Testis (tissue), 3 donors: ENCODE measurements around the gene PTAFR. TPM values are rescaled to one million over a fixed set of nuclear protein-coding genes. Genes with fewer than 3 reads are reported as not detected.

Experiments used
- DNase-seq: peaks from one replicate; pipeline ENCODE4 v3.0.0-alpha.2; 2019
- H3K27ac ChIP-seq, 2 donors: fragments of 200-600 bp; sonication (generic); one replicate each; pipeline ENCODE4 v1.5.1; 2019
- H3K27me3 ChIP-seq: fragments of 200-600 bp; sonication (generic); one replicate; pipeline ENCODE4 v1.5.1; 2019
- H3K36me3 ChIP-seq: fragments of 200-600 bp; sonication (generic); one replicate; pipeline ENCODE4 v1.5.1; 2017; ENCODE audit warnings: low read depth; ENCODE audit errors: missing control alignments
- H3K4me1 ChIP-seq: fragments of 200-600 bp; sonication (generic); one replicate; pipeline ENCODE4 v1.5.1; 2019
- H3K4me3 ChIP-seq, 2 donors: fragments of 200-600 bp; sonication (generic); one replicate each; pipeline ENCODE4 v1.5.1; 2017 to 2019
- H3K9me3 ChIP-seq: fragments of 200-600 bp; sonication (generic); one replicate; pipeline ENCODE4 v1.5.1; 2017
- CTCF ChIP-seq, 3 experiments: fragments of 450-650 bp in 2 of 3; fragments of 200-600 bp in 1 of 3; sonication (generic) in 1 of 3; IDR thresholded peaks; one replicate each; pipeline ENCODE4 v1.5.1; 2016 to 2019; ENCODE audit warnings: antibody characterized with exemption in 3 of 3, mild to moderate bottlenecking in 2 of 3, moderate library complexity in 1 of 3
- POLR2A ChIP-seq: fragments of 450-650 bp; IDR thresholded peaks from one replicate; pipeline ENCODE4 v1.6.1; 2017; ENCODE audit warnings: antibody characterized with exemption, mild to moderate bottlenecking, moderate library complexity
- WGBS, 2 donors: methylation state at CpG; one replicate each; pipeline ENCODE4 v1.1.5; 2018; 5-methylcytosine and 5-hydroxymethylcytosine counted together
- intact Hi-C: fragments of 100-400 bp; cut with DNase I; formaldehyde crosslinking; loops from one replicate; pipeline ENCODE4 v1.15.1; 2023; ENCODE audit warnings: low total_unique reads
- polyA plus RNA-seq: library from polyadenylated mRNA; stranded (reverse); fragments of 350-450 nt; fragmentation: Illumina TruSeq; extraction: RNeasy Lipid Tissue Mini Kit (QIAGEN cat#74804); gene quantifications from one replicate; pipeline ENCODE4 v1.2.3, GENCODE V29; 2014; ENCODE audit warnings: low read depth, low replicate concordance; ENCODE audit not compliant: insufficient read depth
- total RNA-seq, 2 donors: library from RNA; depleted of rRNA; stranded (reverse); fragments of >200 nt; gene quantifications; one replicate each; pipeline ENCODE4 v1.2.3, GENCODE V29; 2016

Gene PTAFR
- total and polyA plus RNA-seq, 3 donors from 2014 or later = 0.94 to 4.9 (median 1.7) TPM

- Histone ChIP-seq H3K27me3 (no peaks in the 10 kb centered on the region), H3K4me3 (no peak overlapping the region), H3K36me3 (no peaks in the 10 kb centered on the region), H3K4me1 (peaks cover 6% of the 10 kb centered on the region), H3K27ac (no peak overlapping the region), H3K9me3 (no peaks in the 10 kb centered on the region)
- intact Hi-C loops = no loop called here
- 80 to 86% methylated on average over 14 of the region's 14 CpGs for WGBS, 2 donors
- TF ChIP-seq CTCF (IDR thresholded peaks at IDR 0.05) (no peak), POLR2A (no peak)
- no peak for DNase-seq
These were observed 40.9 kb downstream of the PTAFR start for GRCh38 chr1:28135371-28136168.

- Histone ChIP-seq H3K9me3 (no peaks in the 10 kb centered on the region), H3K27me3 (no peaks in the 10 kb centered on the region), H3K27ac (no peak overlapping the region), H3K4me3 (no peak overlapping the region), H3K36me3 (no peaks in the 10 kb centered on the region), H3K4me1 (peaks cover 6% of the 10 kb centered on the region)
- WGBS, 2 donors = 92 to 96% methylated on average over 2 of the region's 2 CpGs
- TF ChIP-seq POLR2A = no peak
- no peak for TF ChIP-seq CTCF (IDR thresholded peaks at IDR 0.05)
- intact Hi-C loops = no loop called here
- DNase-seq = no peak
These were observed 41.8 kb downstream of the PTAFR start for GRCh38 chr1:28134651-28135207.

- no peaks in the 10 kb centered on the region for H3K36me3 ChIP-seq
- H3K27me3 ChIP-seq = no peaks in the 10 kb centered on the region
- no peaks in the 10 kb centered on the region for H3K9me3 ChIP-seq
- no peak for TF ChIP-seq CTCF (IDR thresholded peaks at IDR 0.05)
- TF ChIP-seq POLR2A = no peak
- H3K4me3 ChIP-seq = no peak overlapping the region
- no peak overlapping the region for H3K27ac ChIP-seq
- WGBS, 2 donors = 83 to 84% methylated on average over 11 of the region's 11 CpGs
- no peak for DNase-seq
- peaks cover 6% of the 10 kb centered on the region for H3K4me1 ChIP-seq
- intact Hi-C loops = no loop called here
These were observed 44.0 kb downstream of the PTAFR start for GRCh38 chr1:28132171-28133167.

- Histone ChIP-seq H3K27ac (no peak overlapping the region), H3K4me1 (no peaks in the 10 kb centered on the region), H3K36me3 (no peaks in the 10 kb centered on the region), H3K4me3 (no peak overlapping the region), H3K27me3 (no peaks in the 10 kb centered on the region), H3K9me3 (no peaks in the 10 kb centered on the region)
- TF ChIP-seq POLR2A (no peak), CTCF (IDR thresholded peaks at IDR 0.05) (no peak)
- intact Hi-C loops = no loop called here
- WGBS, 2 donors = 81 to 88% methylated on average over 6 of the region's 6 CpGs
- DNase-seq = no peak
These were observed 45.6 kb downstream of the PTAFR start for GRCh38 chr1:28130901-28131300.
